GM23338 (cell line): ENCODE measurements around the gene FBN2. TPM values are rescaled to one million over a fixed set of nuclear protein-coding genes. Genes with fewer than 3 reads are reported as not detected.

Source experiments
- ATAC-seq: fragments of 200-7000 bp; cut with Tn5 transposase; 3 replicates; pipeline ENCODE4 v1.9.1; 2020
- DNase-seq: peaks from one replicate; pipeline ENCODE4 v3.0.0-alpha.2; 2015; ENCODE audit warnings: low spot score
- H2AFZ ChIP-seq: fragments of 200-600 bp; sonication (generic); 2 replicates; pipeline ENCODE4 v1.8.0; 2016; ENCODE audit warnings: antibody characterized with exemption, mild to moderate bottlenecking, moderate library complexity
- H3F3A ChIP-seq: fragments of 200-600 bp; sonication (generic); replicated peaks from 2 replicates; pipeline ENCODE4 v1.8.0; 2017; ENCODE audit warnings: antibody characterized with exemption, mixed run types, low read depth
- H3K27ac ChIP-seq: fragments of 200-600 bp; sonication (generic); 2 replicates; pipeline ENCODE4 v1.6.1; 2016; ENCODE audit warnings: low read depth
- H3K27me3 ChIP-seq: fragments of 200-600 bp; sonication (generic); 2 replicates; pipeline ENCODE4 v1.8.0; 2016; ENCODE audit warnings: mild to moderate bottlenecking, mixed run types, moderate library complexity; ENCODE audit not compliant: insufficient read depth
- H3K36me3 ChIP-seq: fragments of 200-600 bp; sonication (generic); 2 replicates; pipeline ENCODE4 v1.8.0; 2016; ENCODE audit warnings: mild to moderate bottlenecking; ENCODE audit not compliant: insufficient read depth
- H3K4me1 ChIP-seq: fragments of 200-600 bp; sonication (generic); 2 replicates; pipeline ENCODE4 v1.8.0; 2016; ENCODE audit warnings: mild to moderate bottlenecking, moderate library complexity; ENCODE audit not compliant: insufficient read depth
- H3K4me2 ChIP-seq: fragments of 200-600 bp; sonication (generic); 2 replicates; pipeline ENCODE4 v1.7.1; 2017; ENCODE audit warnings: mixed run types
- H3K4me3 ChIP-seq: fragments of 200-600 bp; sonication (generic); 2 replicates; pipeline ENCODE4 v1.6.1; 2016; ENCODE audit warnings: mixed run types
- H3K79me2 ChIP-seq: fragments of 200-600 bp; sonication (generic); replicated peaks from 2 replicates; pipeline ENCODE4 v1.8.0; 2017; ENCODE audit warnings: mild to moderate bottlenecking; ENCODE audit not compliant: insufficient read depth
- H3K9me2 ChIP-seq: fragments of 200-600 bp; sonication (generic); 2 replicates; pipeline ENCODE4 v1.8.0; 2017; ENCODE audit not compliant: insufficient read depth
- H4K20me1 ChIP-seq: fragments of 200-600 bp; sonication (generic); replicated peaks from 2 replicates; pipeline ENCODE4 v1.8.0; 2017; ENCODE audit warnings: mild to moderate bottlenecking; ENCODE audit not compliant: insufficient read depth
- H3K27ac Mint-ChIP-seq: 2 replicates; pipeline ENCODE4 v1.8.0; 2020; ENCODE audit warnings: inconsistent platforms, mild to moderate bottlenecking, moderate library complexity, mixed read lengths
- H3K27me3 Mint-ChIP-seq: 3 replicates; pipeline ENCODE4 v1.8.0; 2022; ENCODE audit warnings: low read depth, mild to moderate bottlenecking, moderate library complexity, mixed read lengths, inconsistent platforms; ENCODE audit not compliant: insufficient read depth, poor library complexity
- H3K36me3 Mint-ChIP-seq: 3 replicates; pipeline ENCODE4 v1.8.0; 2021; ENCODE audit warnings: low read depth, mild to moderate bottlenecking, inconsistent platforms, moderate library complexity, mixed read lengths
- H3K4me1 Mint-ChIP-seq: 3 replicates; pipeline ENCODE4 v1.8.0; 2020; ENCODE audit warnings: mild to moderate bottlenecking, inconsistent platforms, mixed read lengths
- H3K4me3 Mint-ChIP-seq: 3 replicates; pipeline ENCODE4 v1.8.0; 2021; ENCODE audit warnings: moderate library complexity, mild to moderate bottlenecking, inconsistent platforms, mixed read lengths
- H3K9me3 Mint-ChIP-seq: 3 replicates; pipeline ENCODE4 v1.8.0; 2020; ENCODE audit warnings: moderate library complexity, mild to moderate bottlenecking, inconsistent platforms, mixed read lengths
- CREB1 ChIP-seq: fragments of 250-450 bp; sonication (Bioruptor Pico); IDR thresholded peaks from 2 replicates; pipeline ENCODE4 v1.5.0; 2020; ENCODE audit warnings: low read depth, mild to moderate bottlenecking, moderate library complexity
- CTCF ChIP-seq, 2 experiments: fragments of 200-600 bp in 1 of 2; sonication (generic) in 1 of 2; conservative IDR thresholded peaks; 2 replicates each; pipeline versions ENCODE4 v1.5.1 to v1.6.1; 2016 to 2017; ENCODE audit warnings: antibody characterized with exemption in 2 of 2, low read depth in 2 of 2, mild to moderate bottlenecking in 2 of 2, moderate library complexity in 1 of 2
- ETS1 ChIP-seq: IDR thresholded peaks from 2 replicates; pipeline ENCODE4 v1.6.1; 2016; ENCODE audit warnings: antibody characterized with exemption
- EZH2 ChIP-seq: fragments of 200-600 bp; sonication (generic); IDR thresholded peaks from one replicate; pipeline ENCODE4 v1.8.0; 2017; ENCODE audit warnings: antibody characterized with exemption, mild to moderate bottlenecking, low read depth; ENCODE audit not compliant: unreplicated experiment
- EZH2phosphoT487 ChIP-seq: fragments of 200-600 bp; sonication (generic); IDR thresholded peaks from one replicate; pipeline ENCODE4 v1.8.1; 2018; ENCODE audit warnings: antibody characterized with exemption; ENCODE audit not compliant: unreplicated experiment
- JUNB ChIP-seq: IDR thresholded peaks from one replicate; pipeline ENCODE4 v1.6.1; 2016; ENCODE audit warnings: antibody characterized with exemption; ENCODE audit not compliant: unreplicated experiment
- NANOG ChIP-seq: IDR thresholded peaks from 2 replicates; pipeline ENCODE4 v1.6.1; 2016; ENCODE audit warnings: antibody characterized with exemption, borderline replicate concordance
- POLR2AphosphoS5 ChIP-seq: IDR thresholded peaks from 2 replicates; pipeline ENCODE4 v1.6.1; 2016; ENCODE audit warnings: antibody characterized with exemption, low read depth
- STAT1 ChIP-seq: IDR thresholded peaks from one replicate; pipeline ENCODE4 v1.6.1; 2016; ENCODE audit warnings: antibody characterized with exemption; ENCODE audit not compliant: unreplicated experiment
- ZNF114 ChIP-seq: fragments of 250-450 bp; sonication (Bioruptor Pico); IDR thresholded peaks from 2 replicates; pipeline ENCODE4 v1.5.0; 2020; ENCODE audit warnings: mild to moderate bottlenecking, moderate library complexity
- ZNF331 ChIP-seq: fragments of 250-450 bp; sonication (Bioruptor Pico); IDR thresholded peaks from 2 replicates; pipeline ENCODE4 v1.5.0; 2020; ENCODE audit warnings: low read depth, mild to moderate bottlenecking, moderate library complexity
- ZNF462 ChIP-seq: fragments of 250-450 bp; sonication (Bioruptor Pico); IDR thresholded peaks from 2 replicates; pipeline ENCODE4 v1.5.0; 2020; ENCODE audit warnings: mild to moderate bottlenecking, moderate library complexity
- polyA plus RNA-seq: library from polyadenylated mRNA; unstranded; fragments of >200 nt; fragmentation: Nextera tagmentation; extraction: Ambion mirVana; gene quantifications from 2 replicates; pipeline ENCODE4 v1.2.1, GENCODE V29; 2016
- total RNA-seq: library from RNA; depleted of rRNA; stranded (reverse); fragments of >200 nt; shearing (Covaris generic); gene quantifications from 2 replicates; pipeline ENCODE4 v1.2.3, GENCODE V29; 2014
- TF ChIP-seq, protein P1 (sequence below): IDR thresholded peaks from one replicate; pipeline ENCODE4 v1.6.1; 2018; ENCODE audit warnings: antibody characterized with exemption; ENCODE audit not compliant: unreplicated experiment

FBN2 gene
- total and polyA plus RNA-seq, 2 experiments from 2014 or later: 2.6 to 13.6 TPM

DNA sequence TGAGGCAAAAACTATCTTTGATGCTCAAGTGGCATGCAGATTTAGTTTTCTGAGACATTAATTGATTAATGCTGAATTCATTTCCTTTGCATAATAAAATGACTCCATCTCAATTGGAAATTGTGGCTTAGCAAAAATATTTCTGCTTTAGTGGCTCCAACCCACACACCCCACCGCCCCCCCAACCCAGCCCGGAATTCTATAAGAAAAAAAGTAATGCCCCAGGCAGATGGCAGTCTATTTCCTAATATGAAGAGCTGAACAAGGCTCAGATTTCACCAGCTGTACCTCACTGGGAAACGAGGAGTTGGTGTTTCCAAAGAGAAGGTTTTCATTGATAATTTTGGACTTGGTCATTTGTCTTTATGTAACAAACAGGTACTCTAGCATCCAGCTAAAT, 182.1 kb downstream of the FBN2 start:
- H3K36me3 ChIP-seq: no peaks in the 10 kb centered on the region

More for the DNA sequence above, 182.1 kb downstream of the FBN2 start:
- Histone ChIP-seq H3K4me2 (no peak overlapping the region), H3K4me3 (no peak overlapping the region), H3K4me1 (no peaks in the 10 kb centered on the region; the same call in 1 of the 2 replicates), H4K20me1 (no peaks in the 10 kb centered on the region), H2AFZ (no peak overlapping the region), H3K79me2 (no peaks in the 10 kb centered on the region), H3K9me2 (no peaks in the 10 kb centered on the region), H3K27ac (no peak overlapping the region), H3K27me3 (no peaks in the 10 kb centered on the region), H3F3A (no peaks in the 10 kb centered on the region)
- DNase-seq (no peak), ATAC-seq (no peak)
- no peaks in the 10 kb centered on the region for H3K9me3 Mint-ChIP-seq
- no peaks in the 10 kb centered on the region for H3K27me3 Mint-ChIP-seq
- H3K27ac Mint-ChIP-seq: no peak overlapping the region
- peaks cover 3% of the 10 kb centered on the region; the same call in 1 of the 3 replicates for H3K36me3 Mint-ChIP-seq
- peaks cover 8% of the 10 kb centered on the region; the same call in 2 of the 3 replicates for H3K4me1 Mint-ChIP-seq
- TF ChIP-seq, protein P1, sequence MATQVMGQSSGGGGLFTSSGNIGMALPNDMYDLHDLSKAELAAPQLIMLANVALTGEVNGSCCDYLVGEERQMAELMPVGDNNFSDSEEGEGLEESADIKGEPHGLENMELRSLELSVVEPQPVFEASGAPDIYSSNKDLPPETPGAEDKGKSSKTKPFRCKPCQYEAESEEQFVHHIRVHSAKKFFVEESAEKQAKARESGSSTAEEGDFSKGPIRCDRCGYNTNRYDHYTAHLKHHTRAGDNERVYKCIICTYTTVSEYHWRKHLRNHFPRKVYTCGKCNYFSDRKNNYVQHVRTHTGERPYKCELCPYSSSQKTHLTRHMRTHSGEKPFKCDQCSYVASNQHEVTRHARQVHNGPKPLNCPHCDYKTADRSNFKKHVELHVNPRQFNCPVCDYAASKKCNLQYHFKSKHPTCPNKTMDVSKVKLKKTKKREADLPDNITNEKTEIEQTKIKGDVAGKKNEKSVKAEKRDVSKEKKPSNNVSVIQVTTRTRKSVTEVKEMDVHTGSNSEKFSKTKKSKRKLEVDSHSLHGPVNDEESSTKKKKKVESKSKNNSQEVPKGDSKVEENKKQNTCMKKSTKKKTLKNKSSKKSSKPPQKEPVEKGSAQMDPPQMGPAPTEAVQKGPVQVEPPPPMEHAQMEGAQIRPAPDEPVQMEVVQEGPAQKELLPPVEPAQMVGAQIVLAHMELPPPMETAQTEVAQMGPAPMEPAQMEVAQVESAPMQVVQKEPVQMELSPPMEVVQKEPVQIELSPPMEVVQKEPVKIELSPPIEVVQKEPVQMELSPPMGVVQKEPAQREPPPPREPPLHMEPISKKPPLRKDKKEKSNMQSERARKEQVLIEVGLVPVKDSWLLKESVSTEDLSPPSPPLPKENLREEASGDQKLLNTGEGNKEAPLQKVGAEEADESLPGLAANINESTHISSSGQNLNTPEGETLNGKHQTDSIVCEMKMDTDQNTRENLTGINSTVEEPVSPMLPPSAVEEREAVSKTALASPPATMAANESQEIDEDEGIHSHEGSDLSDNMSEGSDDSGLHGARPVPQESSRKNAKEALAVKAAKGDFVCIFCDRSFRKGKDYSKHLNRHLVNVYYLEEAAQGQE: no peak
- TF ChIP-seq ZNF331: no peak
- no peak for TF ChIP-seq ETS1
- no peak for TF ChIP-seq EZH2phosphoT487
- no peak for TF ChIP-seq EZH2
- no peak for TF ChIP-seq POLR2AphosphoS5
- TF ChIP-seq STAT1: no peak
- no peak for TF ChIP-seq ZNF114
- TF ChIP-seq JUNB: no peak
- no peak for TF ChIP-seq CREB1 (CRISPR knock-in tag)
- TF ChIP-seq CTCF (conservative IDR thresholded peaks at IDR 0.05; ENCODE audit: low read depth in 2 of 2): no peak
- no peak for TF ChIP-seq ZNF462
- no peak for TF ChIP-seq NANOG
- no peak overlapping the region for H3K4me3 Mint-ChIP-seq
